Fibroblast of lung (primary cell): ENCODE results near the gene DIAPH1. TPM values are rescaled to one million over a fixed set of nuclear protein-coding genes. Genes with fewer than 3 reads are reported as not detected.

Experiments
- DNase-seq, 2 donors: peaks; one replicate each; pipeline versions ENCODE4 v3.0.0 to v3.0.0-alpha.2; 2010; ENCODE audit warnings: low read depth in 2 of 2
- H2AFZ ChIP-seq: 2 replicates; pipeline ENCODE4 v1.5.1; 2012; ENCODE audit warnings: low read length, control low read depth, inconsistent platforms
- H3K27ac ChIP-seq: 2 replicates; pipeline ENCODE4 v1.5.1; 2011; ENCODE audit warnings: low read length, control low read depth; ENCODE audit not compliant: insufficient read depth
- H3K27me3 ChIP-seq: 2 replicates; pipeline ENCODE4 v1.5.1; 2011; ENCODE audit warnings: mild to moderate bottlenecking, low read length; ENCODE audit not compliant: control insufficient read depth, insufficient read depth
- H3K36me3 ChIP-seq: 2 replicates; pipeline ENCODE4 v1.5.1; 2011; ENCODE audit warnings: low read length; ENCODE audit not compliant: control insufficient read depth, insufficient read depth
- H3K4me1 ChIP-seq: 2 replicates; pipeline ENCODE4 v1.5.1; 2011; ENCODE audit warnings: low read length; ENCODE audit not compliant: control insufficient read depth, insufficient read depth; ENCODE audit errors: extremely low read depth
- H3K4me2 ChIP-seq: 2 replicates; pipeline ENCODE4 v1.5.1; 2011; ENCODE audit warnings: low read length, control low read depth; ENCODE audit not compliant: insufficient read depth; ENCODE audit errors: extremely low read depth
- H3K4me3 ChIP-seq, 4 experiments: fragments of 200-600 bp in 1 of 4; sonication (generic) in 1 of 4; replicated peaks in 1 of 4; 2 replicates each; pipeline ENCODE4 v1.5.1; 2011 to 2016; ENCODE audit warnings: low read length in 4 of 4, low read depth in 3 of 4, mild to moderate bottlenecking in 3 of 4, control low read depth in 2 of 4, inconsistent platforms in 1 of 4, mixed read lengths in 1 of 4; ENCODE audit not compliant: insufficient read depth in 1 of 4; ENCODE audit errors: control extremely low read depth in 1 of 4
- H3K79me2 ChIP-seq: 2 replicates; pipeline ENCODE4 v1.5.1; 2012; ENCODE audit warnings: mild to moderate bottlenecking, low read length, inconsistent platforms; ENCODE audit not compliant: control insufficient read depth, insufficient read depth
- H3K9ac ChIP-seq: 2 replicates; pipeline ENCODE4 v1.5.1; 2011; ENCODE audit warnings: mild to moderate bottlenecking, low read length, control low read depth; ENCODE audit not compliant: insufficient read depth
- H3K9me3 ChIP-seq: 2 replicates; pipeline ENCODE4 v1.5.1; 2012; ENCODE audit warnings: low read depth, low read length; ENCODE audit not compliant: control insufficient read depth, insufficient read depth
- H4K20me1 ChIP-seq: 2 replicates; pipeline ENCODE4 v1.5.1; 2011; ENCODE audit warnings: low read length; ENCODE audit not compliant: control insufficient read depth, insufficient read depth; ENCODE audit errors: extremely low read depth
- CTCF ChIP-seq, 2 donors: IDR thresholded peaks in 1 of 2; conservative IDR thresholded peaks in 1 of 2; 1 replicate in 1 of 2; 2 replicates in 1 of 2; pipeline ENCODE4 v1.5.1; 2011 to 2012; ENCODE audit warnings: low read length in 2 of 2, control low read depth in 1 of 2, inconsistent platforms in 1 of 2, low read depth in 1 of 2, mild to moderate bottlenecking in 1 of 2
- EZH2 ChIP-seq: IDR thresholded peaks from 2 replicates; pipeline ENCODE4 v1.5.1; 2012; ENCODE audit warnings: low read length, control low read depth, mild to moderate bottlenecking; ENCODE audit errors: missing control alignments
- polyA plus RNA-seq, 2 donors: library from polyadenylated mRNA; depleted of rRNA in 1 of 2; stranded (reverse) in 1 of 2; unstranded in 1 of 2; fragments of >200 nt; gene quantifications; 2 replicates each; pipeline ENCODE4 v1.2.1, GENCODE V29; 2011 to 2012; ENCODE audit warnings: missing spikeins in 1 of 2
- total RNA-seq: library from RNA; depleted of rRNA; stranded (reverse); fragments of >200 nt; gene quantifications from 2 replicates; pipeline ENCODE4 v1.2.1, GENCODE V29; 2014

Gene DIAPH1
- total and polyA plus RNA-seq, 2 donors (not counting 1 experiment from before 2014, with no cell fraction given): 21.1 to 30.9 TPM

- peak; percentile 84 to 85 for DNase-seq
- peaks cover 3% of the 10 kb centered on the region for H4K20me1 ChIP-seq
- H3K27ac ChIP-seq: peak overlapping the region; percentile 83
- peaks cover 29% of the 10 kb centered on the region for H3K79me2 ChIP-seq
- H3K4me2 ChIP-seq: peak overlapping the region; percentile 89
- peaks cover 1% of the 10 kb centered on the region for H3K36me3 ChIP-seq
- peak overlapping the region; percentile 75 for H3K9ac ChIP-seq
- H3K4me3 ChIP-seq: peak overlapping the region; percentile 76 to 95 (median 84)
- no peaks in the 10 kb centered on the region for H3K9me3 ChIP-seq
- no peaks in the 10 kb centered on the region for H3K27me3 ChIP-seq
- TF ChIP-seq CTCF (conservative IDR thresholded peaks at IDR 0.05 in 1 of 2, IDR thresholded peaks at IDR 0.05 in 1 of 2; ENCODE audit: low read depth in 1 of 2, low read length in 2 of 2) (no peak), EZH2 (no peak)
- H3K4me1 ChIP-seq: peaks cover 14% of the 10 kb centered on the region
- peak overlapping the region; percentile 51 for H2AFZ ChIP-seq
These were observed 142.5 kb downstream of the DIAPH1 start for GRCh38 chr5:141476132-141476911.

- peaks cover 3% of the 10 kb centered on the region for H4K20me1 ChIP-seq
- peaks cover 1% of the 10 kb centered on the region for H3K36me3 ChIP-seq
- DNase-seq: peak; percentile 95 to 96
- TF ChIP-seq CTCF (conservative IDR thresholded peaks at IDR 0.05 in 1 of 2, IDR thresholded peaks at IDR 0.05 in 1 of 2; ENCODE audit: low read depth in 1 of 2, low read length in 2 of 2): peak; percentile 20 to 40
- TF ChIP-seq EZH2: no peak
- H3K27ac ChIP-seq: peak within 1 kb of the TSS; percentile 83
- H2AFZ ChIP-seq: peak within 1 kb of the TSS; percentile 51
- H3K79me2 ChIP-seq: peaks cover 29% of the 10 kb centered on the region
- peak within 1 kb of the TSS; percentile 75 for H3K9ac ChIP-seq
- H3K4me3 ChIP-seq: peak within 1 kb of the TSS; percentile 76 to 95 (median 84)
- peaks cover 14% of the 10 kb centered on the region for H3K4me1 ChIP-seq
- H3K27me3 ChIP-seq: no peaks in the 10 kb centered on the region
- no peaks in the 10 kb centered on the region for H3K9me3 ChIP-seq
- H3K4me2 ChIP-seq: peak within 1 kb of the TSS; percentile 89
These were observed 143.1 kb downstream of the DIAPH1 start, which contains the start of gene PCDHGC3 for GRCh38 chr5:141475625-141476131. PCDHGC3 (plus strand) TSS chr5:141475966; CDS start chr5:141476117, 151 bp downstream.

- no peaks in the 10 kb centered on the region for H3K9me3 ChIP-seq
- H3K9ac ChIP-seq: no peak overlapping the region
- no peaks in the 10 kb centered on the region for H3K36me3 ChIP-seq
- H3K79me2 ChIP-seq: no peaks in the 10 kb centered on the region
- DNase-seq: peak in 1 of 2 donors; percentile 74
- H3K27me3 ChIP-seq: no peaks in the 10 kb centered on the region
- H3K4me2 ChIP-seq: no peak overlapping the region
- no peaks in the 10 kb centered on the region for H4K20me1 ChIP-seq
- no peak for TF ChIP-seq EZH2
- TF ChIP-seq CTCF (conservative IDR thresholded peaks at IDR 0.05 in 1 of 2, IDR thresholded peaks at IDR 0.05 in 1 of 2; ENCODE audit: low read depth in 1 of 2, low read length in 2 of 2): no peak
- H2AFZ ChIP-seq: no peak overlapping the region
- no peak overlapping the region for H3K27ac ChIP-seq
- no peak overlapping the region for H3K4me3 ChIP-seq
- no peaks in the 10 kb centered on the region for H3K4me1 ChIP-seq
These were observed 153.4 kb downstream of the DIAPH1 start for GRCh38 chr5:141465351-141465750.
